Fibroblast of villous mesenchyme (primary cell): ENCODE measurements around the gene SMPDL3B. TPM values are rescaled to one million over a fixed set of nuclear protein-coding genes. Genes with fewer than 3 reads are reported as not detected.
"Not testable (repeated sequence)": the region's sequence is repeated elsewhere in the genome, so short reads cannot be mapped to it uniquely, and the experiment has no call there.

Source experiments
- DNase-seq: peaks from one replicate; pipeline ENCODE4 v3.0.0-alpha.2; 2010; ENCODE audit warnings: low read depth
- H3K4me3 ChIP-seq: 2 replicates; pipeline ENCODE4 v1.5.1; 2011; ENCODE audit warnings: low read depth, mild to moderate bottlenecking, low read length
- total RNA-seq: library from RNA; depleted of rRNA; stranded (reverse); fragments of >200 nt; gene quantifications from 2 replicates; pipeline ENCODE4 v1.2.3, GENCODE V29; 2012
- TF ChIP-seq, protein P1 (sequence below): IDR thresholded peaks from 2 replicates; pipeline ENCODE4 v1.5.1; 2012; ENCODE audit warnings: low read depth, mild to moderate bottlenecking, low read length; ENCODE audit not compliant: insufficient read depth

Gene SMPDL3B
- total RNA-seq, 1 donor: not detected

DNA sequence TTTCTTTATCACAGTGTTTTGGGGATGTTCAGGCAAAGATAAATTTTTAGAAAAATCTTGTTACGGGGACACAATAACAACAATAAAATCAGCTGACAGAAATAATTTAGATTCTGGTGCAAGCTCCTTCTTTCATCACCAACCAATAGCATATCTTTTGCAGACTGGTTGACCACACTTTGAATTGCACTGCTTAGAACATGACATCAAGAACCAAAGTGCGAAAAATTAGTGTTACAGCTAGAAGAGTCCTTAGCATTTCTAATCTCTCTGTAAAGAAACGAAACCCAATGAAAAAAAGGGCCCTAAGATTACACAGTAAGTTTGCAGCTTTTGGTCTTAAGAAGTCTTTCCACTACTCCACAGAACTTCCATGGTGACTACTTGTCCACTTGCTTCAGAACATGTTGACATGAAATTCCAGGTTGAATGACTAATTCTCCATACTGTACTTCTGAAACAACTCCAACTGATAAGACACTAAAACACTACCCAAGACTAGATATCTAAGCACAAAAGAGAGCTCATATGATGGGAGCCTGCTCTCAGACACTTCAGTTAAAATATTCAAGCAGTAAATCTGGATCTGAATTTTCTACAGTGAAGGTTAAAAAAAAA is 56.2 kb downstream of the SMPDL3B start:
- no peak overlapping the region for H3K4me3 ChIP-seq
- peak; percentile 18 for DNase-seq
- TF ChIP-seq, protein P1, sequence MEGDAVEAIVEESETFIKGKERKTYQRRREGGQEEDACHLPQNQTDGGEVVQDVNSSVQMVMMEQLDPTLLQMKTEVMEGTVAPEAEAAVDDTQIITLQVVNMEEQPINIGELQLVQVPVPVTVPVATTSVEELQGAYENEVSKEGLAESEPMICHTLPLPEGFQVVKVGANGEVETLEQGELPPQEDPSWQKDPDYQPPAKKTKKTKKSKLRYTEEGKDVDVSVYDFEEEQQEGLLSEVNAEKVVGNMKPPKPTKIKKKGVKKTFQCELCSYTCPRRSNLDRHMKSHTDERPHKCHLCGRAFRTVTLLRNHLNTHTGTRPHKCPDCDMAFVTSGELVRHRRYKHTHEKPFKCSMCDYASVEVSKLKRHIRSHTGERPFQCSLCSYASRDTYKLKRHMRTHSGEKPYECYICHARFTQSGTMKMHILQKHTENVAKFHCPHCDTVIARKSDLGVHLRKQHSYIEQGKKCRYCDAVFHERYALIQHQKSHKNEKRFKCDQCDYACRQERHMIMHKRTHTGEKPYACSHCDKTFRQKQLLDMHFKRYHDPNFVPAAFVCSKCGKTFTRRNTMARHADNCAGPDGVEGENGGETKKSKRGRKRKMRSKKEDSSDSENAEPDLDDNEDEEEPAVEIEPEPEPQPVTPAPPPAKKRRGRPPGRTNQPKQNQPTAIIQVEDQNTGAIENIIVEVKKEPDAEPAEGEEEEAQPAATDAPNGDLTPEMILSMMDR: no peak

GRCh38 chr1:27992276-27992675 is 57.5 kb downstream of the SMPDL3B start:
- TF ChIP-seq, protein P1: no peak

DNA sequence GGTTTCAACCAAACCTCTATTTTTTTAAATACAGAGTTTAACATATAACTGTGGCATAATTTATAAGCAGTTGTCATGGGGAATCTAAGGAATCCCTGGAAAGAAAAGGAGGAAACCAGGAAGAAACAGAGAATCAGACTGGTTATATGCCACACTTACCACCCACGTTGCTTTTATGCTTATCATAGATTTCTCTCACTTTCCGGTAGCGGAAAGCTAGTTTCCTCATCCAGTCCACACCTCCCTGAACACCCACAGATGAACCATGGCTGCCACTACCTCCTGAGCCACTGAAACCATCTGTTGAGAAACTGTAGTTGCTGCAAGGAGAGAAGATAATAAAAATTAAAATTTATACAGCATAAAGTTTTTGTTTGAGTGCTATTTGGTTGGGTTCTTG is 58.4 kb downstream of the SMPDL3B start:
- no peak overlapping the region for H3K4me3 ChIP-seq
- DNase-seq: no peak
- TF ChIP-seq, protein P1: no peak

More at GRCh38 chr1:27992276-27992675, 57.5 kb downstream of the SMPDL3B start:
- H3K4me3 ChIP-seq: no peak overlapping the region
- no peak for DNase-seq

DNA sequence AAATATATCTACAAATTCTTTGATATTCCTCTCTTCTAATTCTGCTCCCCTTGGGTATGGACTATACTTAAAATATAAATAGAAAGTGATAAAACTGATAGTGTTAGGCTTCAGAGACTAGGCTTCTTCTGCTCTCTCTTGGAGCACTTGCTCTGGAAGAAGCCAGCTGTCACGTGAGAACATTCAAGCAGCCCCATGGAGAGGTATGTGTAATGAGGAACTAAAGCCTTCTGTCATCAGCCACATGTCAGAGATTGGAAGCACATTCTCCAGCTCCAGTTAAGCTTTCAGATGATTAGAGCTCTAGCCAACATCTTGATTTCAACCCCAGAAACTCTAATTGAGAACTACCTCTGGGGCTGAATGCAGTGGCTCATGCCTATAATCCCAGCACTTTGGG is 59.3 kb downstream of the SMPDL3B start:
- DNase-seq: peak; percentile 30
- TF ChIP-seq, protein P1: no peak
- no peak overlapping the region for H3K4me3 ChIP-seq

- not testable (repeated sequence) for H3K4me3 ChIP-seq, DNase-seq
Measured at GRCh38 chr1:27994526-27994925, 59.7 kb downstream of the SMPDL3B start.

DNA sequence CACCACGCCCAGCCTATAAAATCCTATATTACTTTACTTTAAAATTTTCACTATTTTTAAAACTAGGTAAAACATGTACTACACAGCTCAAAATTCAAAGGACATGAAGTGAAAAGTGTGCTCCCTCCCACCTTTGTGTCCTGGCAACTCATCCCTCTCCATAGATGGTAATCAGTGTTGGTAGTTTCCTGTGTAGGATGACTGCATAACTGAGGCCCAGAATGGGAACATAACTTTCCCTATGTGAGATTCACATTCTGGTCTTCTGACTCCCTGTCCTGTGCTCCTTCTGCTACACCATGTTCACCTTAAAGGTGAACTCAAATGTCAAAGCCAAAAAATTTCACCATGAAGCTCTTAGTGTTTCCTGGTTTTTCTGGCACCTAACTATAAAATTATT is 64.3 kb downstream of the SMPDL3B start:
- TF ChIP-seq, protein P1: no peak
- no peak for DNase-seq
- H3K4me3 ChIP-seq: no peak overlapping the region

GRCh38 chr1:28002600-28002999 is 67.8 kb downstream of the SMPDL3B start:
- no peak overlapping the region for H3K4me3 ChIP-seq
- TF ChIP-seq, protein P1: no peak
- DNase-seq: no peak

GRCh38 chr1:28003117-28003516 is 68.3 kb downstream of the SMPDL3B start:
- not testable (repeated sequence) for H3K4me3 ChIP-seq, DNase-seq
